Stimulated activated naive CD4-positive, alpha-beta T cell treated with Interleukin-2 at 50 U/mL for 16 hours (primary cell): Measurements from ENCODE around the gene WNT5B.
A peak's percentile ranks its signal among the peaks of the same experiment; 100 is the strongest.

Source experiments
- DNase-seq: peaks from one replicate; lab custom pipeline; 2025; lab: John Stamatoyannopoulos, UW

The WNT5B gene

GRCh38 chr12:1628666-1629337 is at the start of gene WNT5B:
Gene WNT5B, plus strand, starts transcription at chr12:1629231. Its CDS starts 2,124 bp downstream, at chr12:1631355.
- no peak for DNase-seq

GRCh38 chr12:1579651-1580435 is 49.2 kb upstream of the WNT5B start:
- no peak for DNase-seq

GRCh38 chr12:1580526-1580925 is 48.5 kb upstream of the WNT5B start:
- DNase-seq, result no peak

GRCh38 chr12:1581973-1582708 is 46.9 kb upstream of the WNT5B start:
- no peak for DNase-seq

- DNase-seq, result no peak
Observed at GRCh38 chr12:1582709-1583050, 46.4 kb upstream of the WNT5B start.

GRCh38 chr12:1583421-1584078 is 45.5 kb upstream of the WNT5B start:
- peak; percentile 53 for DNase-seq

GRCh38 chr12:1584326-1584725 is 44.7 kb upstream of the WNT5B start:
- DNase-seq, result no peak

- no peak for DNase-seq
Observed at GRCh38 chr12:1587927-1588574, 41.0 kb upstream of the WNT5B start.

GRCh38 chr12:1588575-1588947 is 40.5 kb upstream of the WNT5B start:
- DNase-seq, result no peak

GRCh38 chr12:1590221-1590979 is 38.6 kb upstream of the WNT5B start:
- DNase-seq, result no peak

- DNase-seq, result peak; percentile 33
Observed at GRCh38 chr12:1591034-1591433, 38.0 kb upstream of the WNT5B start.

GRCh38 chr12:1591543-1591942 is 37.5 kb upstream of the WNT5B start:
- no peak for DNase-seq

GRCh38 chr12:1592444-1593173 is 36.4 kb upstream of the WNT5B start:
- peak; percentile 62 for DNase-seq

- peak; percentile 38 for DNase-seq
Observed at GRCh38 chr12:1593174-1594005, 35.6 kb upstream of the WNT5B start.

- no peak for DNase-seq
Observed at GRCh38 chr12:1594006-1594260, 35.1 kb upstream of the WNT5B start.

GRCh38 chr12:1594261-1595025 is 34.6 kb upstream of the WNT5B start, which contains the start of gene FBXL14:
Gene FBXL14, minus strand, starts transcription at chr12:1594581. Its CDS starts 515 bp downstream, at chr12:1594066.
- peak; percentile 90 for DNase-seq

GRCh38 chr12:1595026-1595561 is 33.9 kb upstream of the WNT5B start:
- no peak for DNase-seq

- no peak for DNase-seq
Observed at GRCh38 chr12:1595690-1596347, 33.2 kb upstream of the WNT5B start.
